Gastroesophageal sphincter (tissue), 3 donors: ENCODE measurements around the gene CDCP2.

Experiments used
- CTCF ChIP-seq, 4 experiments: fragments of 200-600 bp in 2 of 4; fragments of 450-650 bp in 2 of 4; sonication (generic) in 1 of 4; IDR thresholded peaks; one replicate each; pipeline ENCODE4 v1.5.1; 2017 to 2019; ENCODE audit warnings: antibody characterized with exemption in 4 of 4, mild to moderate bottlenecking in 2 of 4, moderate library complexity in 2 of 4
- EP300 ChIP-seq: sonication (generic); formaldehyde crosslinking; IDR thresholded peaks from one replicate; pipeline ENCODE4 v1.6.1; 2017; ENCODE audit warnings: antibody characterized with exemption, mild to moderate bottlenecking
- POLR2A ChIP-seq, 2 donors: fragments of 450-650 bp; IDR thresholded peaks; one replicate each; pipeline ENCODE4 v1.6.1; 2017; ENCODE audit warnings: antibody characterized with exemption in 2 of 2, mild to moderate bottlenecking in 2 of 2, moderate library complexity in 1 of 2
- POLR2AphosphoS5 ChIP-seq: sonication (generic); formaldehyde crosslinking; IDR thresholded peaks from one replicate; pipeline ENCODE4 v1.6.1; 2017; ENCODE audit warnings: antibody characterized with exemption

- TF ChIP-seq POLR2AphosphoS5 (no peak), CTCF (IDR thresholded peaks at IDR 0.05) (no peak), POLR2A (IDR thresholded peaks at IDR 0.05) (no peak), EP300 (no peak)
Measured at GRCh38 chr1:54114955-54115354, 37.8 kb downstream of the CDCP2 start.
